ENCODE results near the gene KLHL30.

The KLHL30 gene

GRCh38 chr2:238131761-238132462, 6.6 kb upstream of the KLHL30 start:
- DNase-seq = no peak

GRCh38 chr2:238132463-238133450, 5.7 kb upstream of the KLHL30 start:
- no peak for DNase-seq

- no peak for DNase-seq
These were observed 4.7 kb upstream of the KLHL30 start for GRCh38 chr2:238133499-238134392.

GRCh38 chr2:238134393-238134785, 4.1 kb upstream of the KLHL30 start:
- DNase-seq = no peak

- no peak for DNase-seq
These were observed 2.8 kb upstream of the KLHL30 start for GRCh38 chr2:238135601-238136150.

- no peak for DNase-seq
These were observed 1.5 kb upstream of the KLHL30 start for GRCh38 chr2:238136820-238137537.

- DNase-seq = no peak
These were observed 583 bp upstream of the KLHL30 start for GRCh38 chr2:238137885-238138284.

GRCh38 chr2:238139196-238140039, 950 bp downstream of the KLHL30 start:
- peak; percentile 68 for DNase-seq

GRCh38 chr2:238140040-238140439, 1.6 kb downstream of the KLHL30 start:
- no peak for DNase-seq

GRCh38 chr2:238140721-238141540, 2.5 kb downstream of the KLHL30 start:
- DNase-seq = no peak

GRCh38 chr2:238141541-238142318, 3.3 kb downstream of the KLHL30 start:
- DNase-seq = no peak

GRCh38 chr2:238142382-238143205, 4.1 kb downstream of the KLHL30 start:
- no peak for DNase-seq

- no peak for DNase-seq
These were observed 4.9 kb downstream of the KLHL30 start for GRCh38 chr2:238143239-238143951.

- no peak for DNase-seq
These were observed 5.8 kb downstream of the KLHL30 start for GRCh38 chr2:238144262-238144661.

- DNase-seq = no peak
These were observed 6.6 kb downstream of the KLHL30 start for GRCh38 chr2:238145046-238145445.

GRCh38 chr2:238145851-238146250, 7.4 kb downstream of the KLHL30 start:
- DNase-seq = no peak

GRCh38 chr2:238146884-238147544, 8.5 kb downstream of the KLHL30 start:
- no peak for DNase-seq

Data from stimulated activated CD8-positive, alpha-beta memory T cell treated with anti-CD3 and anti-CD28 coated beads, Interleukin-4, amount 100 ng/mL, for 48 hours (primary cell).